ENCODE results near the gene PREX1.

Gene PREX1

GRCh38 chr20:48685300-48685699 lies 142.5 kb downstream of the PREX1 start:
- no peak for DNase-seq (ENCODE audit: low read depth in 1 of 2, low spot score in 1 of 2)

GRCh38 chr20:48684501-48685041 lies 143.2 kb downstream of the PREX1 start:
- DNase-seq (ENCODE audit: low read depth in 1 of 2, low spot score in 1 of 2), result no peak

GRCh38 chr20:48683467-48684175 lies 144.2 kb downstream of the PREX1 start:
- no peak for DNase-seq (ENCODE audit: low read depth in 1 of 2, low spot score in 1 of 2)

GRCh38 chr20:48682529-48683363 lies 145.1 kb downstream of the PREX1 start:
- DNase-seq (ENCODE audit: low read depth in 1 of 2, low spot score in 1 of 2), result no peak

- DNase-seq (ENCODE audit: low read depth in 1 of 2, low spot score in 1 of 2), result no peak
Measured at GRCh38 chr20:48681873-48682426, 145.8 kb downstream of the PREX1 start.

GRCh38 chr20:48681201-48681872 lies 146.5 kb downstream of the PREX1 start:
- DNase-seq (ENCODE audit: low read depth in 1 of 2, low spot score in 1 of 2), result no peak

- no peak for DNase-seq (ENCODE audit: low read depth in 1 of 2, low spot score in 1 of 2)
Measured at GRCh38 chr20:48680650-48681049, 147.1 kb downstream of the PREX1 start.

- DNase-seq (ENCODE audit: low read depth in 1 of 2, low spot score in 1 of 2), result no peak
Measured at GRCh38 chr20:48679599-48679998, 148.2 kb downstream of the PREX1 start.

- DNase-seq (ENCODE audit: low read depth in 1 of 2, low spot score in 1 of 2), result no peak
Measured at GRCh38 chr20:48679011-48679410, 148.8 kb downstream of the PREX1 start.

GRCh38 chr20:48678421-48678820 lies 149.4 kb downstream of the PREX1 start:
- no peak for DNase-seq (ENCODE audit: low read depth in 1 of 2, low spot score in 1 of 2)

- no peak for DNase-seq (ENCODE audit: low read depth in 1 of 2, low spot score in 1 of 2)
Measured at GRCh38 chr20:48676795-48677460, 150.9 kb downstream of the PREX1 start.

- no peak for DNase-seq (ENCODE audit: low read depth in 1 of 2, low spot score in 1 of 2)
Measured at GRCh38 chr20:48676125-48676524, 151.7 kb downstream of the PREX1 start.

- DNase-seq (ENCODE audit: low read depth in 1 of 2, low spot score in 1 of 2), result no peak
Measured at GRCh38 chr20:48674461-48674860, 153.3 kb downstream of the PREX1 start.

- no peak for DNase-seq (ENCODE audit: low read depth in 1 of 2, low spot score in 1 of 2)
Measured at GRCh38 chr20:48673507-48673906, 154.3 kb downstream of the PREX1 start.

- DNase-seq (ENCODE audit: low read depth in 1 of 2, low spot score in 1 of 2), result no peak
Measured at GRCh38 chr20:48672324-48672723, 155.5 kb downstream of the PREX1 start.

- no peak for DNase-seq (ENCODE audit: low read depth in 1 of 2, low spot score in 1 of 2)
Measured at GRCh38 chr20:48671141-48671540, 156.7 kb downstream of the PREX1 start.

- DNase-seq (ENCODE audit: low read depth in 1 of 2, low spot score in 1 of 2), result no peak
Measured at GRCh38 chr20:48669946-48670605, 157.7 kb downstream of the PREX1 start.

GRCh38 chr20:48668451-48668946 lies 159.3 kb downstream of the PREX1 start:
- no peak for DNase-seq (ENCODE audit: low read depth in 1 of 2, low spot score in 1 of 2)

GRCh38 chr20:48667889-48668413 lies 159.8 kb downstream of the PREX1 start:
- no peak for DNase-seq (ENCODE audit: low read depth in 1 of 2, low spot score in 1 of 2)

GRCh38 chr20:48667481-48667880 lies 160.3 kb downstream of the PREX1 start:
- DNase-seq (ENCODE audit: low read depth in 1 of 2, low spot score in 1 of 2), result no peak

Measured in stimulated activated CD4-positive, alpha-beta T cell treated with anti-CD3 and anti-CD28 coated beads, Interleukin-15, amount 100 ng/mL, for 1 hour (primary cell).